Tibial nerve (tissue), 4 donors: Measurements from ENCODE around the gene FBH1. TPM values are rescaled to one million over a fixed set of nuclear protein-coding genes. Genes with fewer than 3 reads are reported as not detected.

Source experiments
- DNase-seq, 2 donors: peaks; one replicate each; pipeline ENCODE4 v3.0.0-alpha.2; 2019; ENCODE audit warnings: low spot score in 2 of 2
- H3K27ac ChIP-seq, 4 donors: fragments of 200-600 bp; sonication (generic) in 3 of 4; one replicate each; pipeline ENCODE4 v1.5.1; 2017 to 2019; ENCODE audit warnings: mild to moderate bottlenecking in 1 of 4
- H3K27me3 ChIP-seq, 2 donors: fragments of 200-600 bp; sonication (generic) in 1 of 2; one replicate each; pipeline versions ENCODE4 v1.5.1 to v1.6.0; 2017 to 2019
- H3K36me3 ChIP-seq, 3 donors: fragments of 200-600 bp; sonication (generic); one replicate each; pipeline ENCODE4 v1.5.1; 2018 to 2019
- H3K4me1 ChIP-seq, 4 donors: fragments of 200-600 bp; sonication (generic) in 3 of 4; one replicate each; pipeline ENCODE4 v1.5.1; 2017 to 2019
- H3K4me3 ChIP-seq, 4 donors: fragments of 200-600 bp; sonication (generic) in 3 of 4; one replicate each; pipeline ENCODE4 v1.5.1; 2017 to 2019; ENCODE audit warnings: mild to moderate bottlenecking in 1 of 4, moderate library complexity in 1 of 4
- H3K9me3 ChIP-seq, 4 donors: fragments of 200-600 bp; sonication (generic) in 3 of 4; one replicate each; pipeline ENCODE4 v1.5.1; 2017 to 2019
- EP300 ChIP-seq, 2 donors: sonication (generic); formaldehyde crosslinking; IDR thresholded peaks; one replicate each; pipeline ENCODE4 v1.6.1; 2017; ENCODE audit warnings: antibody characterized with exemption in 2 of 2, mild to moderate bottlenecking in 1 of 2
- POLR2A ChIP-seq, 2 donors: fragments of 450-650 bp; IDR thresholded peaks; one replicate each; pipeline ENCODE4 v1.6.1; 2017; ENCODE audit warnings: antibody characterized with exemption in 2 of 2, mild to moderate bottlenecking in 2 of 2, moderate library complexity in 2 of 2
- WGBS, 2 donors: methylation state at CpG; one replicate each; pipeline ENCODE4 v1.1.5; 2018; 5-methylcytosine and 5-hydroxymethylcytosine counted together
- total RNA-seq, 4 donors: library from RNA; depleted of rRNA; stranded (reverse); fragments of >200 nt; gene quantifications; one replicate each; pipeline ENCODE4 v1.1.0, GENCODE V29; 2016
- TF ChIP-seq, protein P1 (sequence below), 5 experiments: fragments of 200-600 bp in 3 of 5; fragments of 450-650 bp in 2 of 5; sonication (generic) in 3 of 5; IDR thresholded peaks; one replicate each; pipeline ENCODE4 v1.5.1; 2016 to 2019; ENCODE audit warnings: antibody characterized with exemption in 5 of 5, mild to moderate bottlenecking in 3 of 5, moderate library complexity in 2 of 5

Gene FBH1
- total RNA-seq, 4 donors from 2014 or later: 64.0 to 109 (median 96.6) TPM

DNA sequence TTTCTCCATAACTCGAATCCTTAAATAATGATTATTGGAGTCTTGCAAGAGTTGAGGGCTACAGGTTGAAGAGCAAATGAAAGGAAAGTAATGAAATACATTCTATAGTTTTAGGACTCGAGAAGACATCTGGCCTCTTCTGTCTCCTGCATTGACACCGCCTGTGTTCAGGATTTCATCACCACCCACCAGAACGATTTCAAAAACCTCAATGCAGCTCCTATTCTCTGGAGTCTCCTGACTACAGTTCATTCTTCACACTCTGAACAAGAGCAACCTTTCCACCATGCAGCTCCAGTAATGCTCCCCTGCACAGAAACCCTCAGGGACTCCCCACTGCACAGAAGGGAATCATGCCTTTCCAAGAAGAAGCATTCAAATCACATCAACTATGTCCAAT, 81.8 kb downstream of the FBH1 start:
- no peaks in the 10 kb centered on the region for H3K27me3 ChIP-seq
- H3K4me3 ChIP-seq: no peak overlapping the region
- TF ChIP-seq POLR2A (IDR thresholded peaks at IDR 0.05) (no peak), EP300 (IDR thresholded peaks at IDR 0.05) (no peak)
- TF ChIP-seq, protein P1, sequence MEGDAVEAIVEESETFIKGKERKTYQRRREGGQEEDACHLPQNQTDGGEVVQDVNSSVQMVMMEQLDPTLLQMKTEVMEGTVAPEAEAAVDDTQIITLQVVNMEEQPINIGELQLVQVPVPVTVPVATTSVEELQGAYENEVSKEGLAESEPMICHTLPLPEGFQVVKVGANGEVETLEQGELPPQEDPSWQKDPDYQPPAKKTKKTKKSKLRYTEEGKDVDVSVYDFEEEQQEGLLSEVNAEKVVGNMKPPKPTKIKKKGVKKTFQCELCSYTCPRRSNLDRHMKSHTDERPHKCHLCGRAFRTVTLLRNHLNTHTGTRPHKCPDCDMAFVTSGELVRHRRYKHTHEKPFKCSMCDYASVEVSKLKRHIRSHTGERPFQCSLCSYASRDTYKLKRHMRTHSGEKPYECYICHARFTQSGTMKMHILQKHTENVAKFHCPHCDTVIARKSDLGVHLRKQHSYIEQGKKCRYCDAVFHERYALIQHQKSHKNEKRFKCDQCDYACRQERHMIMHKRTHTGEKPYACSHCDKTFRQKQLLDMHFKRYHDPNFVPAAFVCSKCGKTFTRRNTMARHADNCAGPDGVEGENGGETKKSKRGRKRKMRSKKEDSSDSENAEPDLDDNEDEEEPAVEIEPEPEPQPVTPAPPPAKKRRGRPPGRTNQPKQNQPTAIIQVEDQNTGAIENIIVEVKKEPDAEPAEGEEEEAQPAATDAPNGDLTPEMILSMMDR (IDR thresholded peaks at IDR 0.05): no peak
- H3K27ac ChIP-seq: peak overlapping the region in 2 of 4 donors; percentile 33 to 35
- WGBS, 2 donors: 60 to 69% methylated on average over 4 of the region's 4 CpGs
- no peak for DNase-seq
- no peaks in the 10 kb centered on the region for H3K9me3 ChIP-seq
- no peaks in the 10 kb centered on the region for H3K36me3 ChIP-seq
- H3K4me1 ChIP-seq: peaks cover 0 to 30% (median 6%) of the 10 kb centered on the region in 4 donors

DNA sequence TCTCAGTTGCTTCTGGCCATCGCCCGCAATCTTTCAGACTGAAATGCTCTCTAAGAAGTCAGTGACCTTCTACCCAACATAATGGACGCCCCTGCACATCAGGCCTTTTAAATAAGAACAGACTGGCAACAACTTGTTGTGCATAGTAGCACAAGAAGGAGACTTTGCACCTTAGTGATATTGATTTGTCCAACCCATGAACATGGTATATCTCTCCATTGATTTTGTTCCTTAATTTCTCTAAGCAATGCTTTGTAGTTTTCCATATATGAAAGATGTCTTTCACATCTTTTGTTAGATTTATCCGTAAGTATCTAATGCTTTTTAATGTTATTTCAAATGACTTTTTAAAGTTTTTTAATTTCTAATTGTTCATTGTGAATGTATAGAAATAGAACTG, 83.0 kb downstream of the FBH1 start:
- Histone ChIP-seq H3K4me3 (no peak overlapping the region), H3K4me1 (peaks cover 0 to 30% (median 9%) of the 10 kb centered on the region in 4 donors), H3K9me3 (no peaks in the 10 kb centered on the region), H3K27me3 (no peaks in the 10 kb centered on the region), H3K36me3 (no peaks in the 10 kb centered on the region), H3K27ac (no peak overlapping the region)
- DNase-seq: no peak
- no peak for TF ChIP-seq EP300 (IDR thresholded peaks at IDR 0.05)
- TF ChIP-seq, protein P1 (IDR thresholded peaks at IDR 0.05): no peak
- TF ChIP-seq POLR2A (IDR thresholded peaks at IDR 0.05): no peak
- WGBS, 2 donors: 72 to 78% methylated on average over 4 of the region's 4 CpGs

DNA sequence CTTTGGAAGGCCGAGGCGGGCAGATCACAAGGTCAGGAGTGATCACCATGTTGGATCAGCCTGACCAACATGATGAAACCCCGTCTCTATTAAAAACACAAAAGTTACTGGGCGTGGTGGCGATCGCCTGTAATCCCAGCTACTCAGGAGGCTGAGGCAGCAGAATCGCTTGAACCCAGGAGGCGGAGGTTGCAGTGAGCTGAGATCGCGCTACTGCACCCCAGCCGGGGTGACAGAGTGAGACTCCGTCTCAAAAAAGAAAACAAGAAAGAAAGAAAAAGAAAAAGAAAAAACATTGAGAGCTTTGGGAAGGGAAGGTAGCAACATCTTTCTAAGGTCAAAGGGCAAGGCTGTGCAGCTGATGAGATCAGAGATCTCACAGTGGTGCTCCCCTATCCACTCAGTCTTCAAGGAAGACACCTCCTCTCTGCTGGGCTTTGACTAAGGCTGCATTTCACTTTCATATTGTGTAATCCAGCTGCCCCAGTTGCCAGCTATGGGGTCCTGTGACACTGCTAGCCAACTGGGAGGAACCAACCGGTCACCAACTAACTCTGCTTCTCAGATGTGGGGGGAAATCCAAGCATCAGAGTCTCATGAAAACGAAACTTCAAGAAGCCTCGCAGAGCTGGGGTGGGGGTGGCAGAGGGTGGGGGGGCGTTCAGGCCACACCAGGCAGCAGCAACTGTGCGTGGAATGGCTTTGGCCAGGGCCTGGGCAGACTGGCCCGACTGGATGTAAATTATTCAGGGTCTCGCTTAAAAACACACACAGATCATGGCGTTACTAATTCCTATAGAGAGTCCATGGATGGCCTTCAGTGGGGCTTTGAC, 85.8 kb downstream of the FBH1 start:
- 76 to 86% methylated on average over 20 of the region's 20 CpGs for WGBS, 2 donors
- peak overlapping the region; percentile 57 to 92 (median 87) for H3K4me3 ChIP-seq
- H3K4me1 ChIP-seq: peaks cover 0 to 28% (median 11%) of the 10 kb centered on the region in 4 donors
- peak overlapping the region; percentile 52 to 96 (median 68) for H3K27ac ChIP-seq
- peak in 1 of 2 donors; percentile 43 for DNase-seq
- H3K9me3 ChIP-seq: no peaks in the 10 kb centered on the region
- no peaks in the 10 kb centered on the region for H3K27me3 ChIP-seq
- TF ChIP-seq, protein P1 (IDR thresholded peaks at IDR 0.05): no peak
- TF ChIP-seq EP300 (IDR thresholded peaks at IDR 0.05): peak in 1 of 2 donors; percentile 42
- no peaks in the 10 kb centered on the region for H3K36me3 ChIP-seq

DNA sequence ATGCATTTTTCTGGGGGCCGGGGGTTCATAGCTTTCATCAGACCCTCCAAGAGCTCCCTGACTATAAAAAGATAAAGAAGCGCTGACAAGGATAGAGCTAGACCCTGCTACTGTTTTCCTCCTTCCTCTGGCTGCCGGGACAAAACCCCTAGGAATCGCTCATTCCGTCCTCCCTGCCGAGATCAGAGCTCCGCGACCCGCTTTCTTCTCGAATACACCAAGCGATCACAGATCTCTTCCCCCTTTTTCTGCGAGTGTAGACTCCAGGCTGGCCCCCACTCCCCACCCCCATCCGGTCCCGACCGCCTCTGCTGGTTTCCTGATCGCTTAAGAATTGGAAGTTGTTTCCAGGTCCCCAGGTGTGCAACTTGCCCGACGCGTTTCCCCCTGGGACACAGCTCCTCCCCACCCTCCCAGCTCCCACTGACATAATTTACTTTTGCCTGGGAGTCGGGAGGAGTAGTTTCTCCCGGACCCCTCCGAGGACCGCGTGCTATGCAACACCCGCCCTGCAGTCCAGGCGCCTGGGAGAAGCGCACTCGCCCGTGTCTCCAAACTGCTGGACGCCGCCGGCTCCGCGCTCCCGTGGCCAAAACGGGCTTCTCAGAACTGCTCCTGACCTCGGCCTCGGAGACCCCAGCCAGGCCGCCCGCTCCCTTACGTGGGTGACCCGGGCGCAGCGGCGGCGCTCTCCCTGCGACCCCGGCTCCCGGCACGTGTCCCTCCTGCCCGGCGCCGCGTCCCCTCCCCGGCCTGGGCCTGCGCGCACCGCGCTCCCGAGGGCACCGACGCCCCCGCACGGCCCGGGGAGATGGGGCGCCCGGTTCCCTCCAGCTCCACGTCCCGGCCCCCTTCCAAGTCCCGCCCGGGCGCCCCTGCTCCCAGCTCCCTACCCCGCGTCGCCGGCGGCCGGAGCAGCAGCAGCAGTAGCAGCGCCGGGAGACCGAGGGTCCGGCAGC, 86.7 kb downstream of the FBH1 start:
- Histone ChIP-seq H3K9me3 (no peaks in the 10 kb centered on the region), H3K4me3 (peak overlapping the region; percentile 57 to 92 (median 87)), H3K27me3 (no peaks in the 10 kb centered on the region), H3K36me3 (no peaks in the 10 kb centered on the region), H3K4me1 (peaks cover 0 to 21% (median 9%) of the 10 kb centered on the region in 4 donors), H3K27ac (peak overlapping the region; percentile 52 to 96 (median 68))
- WGBS, 2 donors: 2 to 3% methylated on average over 51 to 59 of the region's 82 CpGs
- DNase-seq: no peak
- TF ChIP-seq POLR2A (IDR thresholded peaks at IDR 0.05) (no peak), EP300 (IDR thresholded peaks at IDR 0.05) (no peak)
- TF ChIP-seq, protein P1 (IDR thresholded peaks at IDR 0.05): no peak
